Measurements from ENCODE around the gene APOF. TPM values are rescaled to one million over a fixed set of nuclear protein-coding genes. Genes with fewer than 3 reads are reported as not detected.

APOF gene
- total and polyA plus RNA-seq, 10 of the 15 experiments (the other 5 are each of a cell fraction or from before 2014, with no cell fraction given), result 0.04 to 0.19 (median 0.11) TPM; not detected in 5

GRCh38 chr12:56389412-56389811 is 26.8 kb upstream of the APOF start (continued):
- no peak for TF ChIP-seq ZBTB40 (IDR thresholded peaks at IDR 0.05; ENCODE audit: borderline replicate concordance)
- TF ChIP-seq ZBTB11 (CRISPR knock-in tag; IDR thresholded peaks at IDR 0.05), result no peak
- TF ChIP-seq BCL3 (IDR thresholded peaks at IDR 0.05; ENCODE audit: borderline replicate concordance, insufficient read depth, low read depth, low read length, poor library complexity, severe bottlenecking), result no peak
- TF ChIP-seq NFXL1 (IDR thresholded peaks at IDR 0.05; ENCODE audit: borderline replicate concordance), result no peak
